DMS114 treated with DMSO at 0.1 percent for 48 hours (cell line): Measurements from ENCODE around the gene ZNF839.
"Not testable (repeated sequence)": the region's sequence is repeated elsewhere in the genome, so short reads cannot be mapped to it uniquely, and the experiment has no call there.

Experiments
- DNase-seq: peaks from one replicate; lab custom pipeline; 2025; ENCODE audit not compliant: unreplicated experiment; lab: John Stamatoyannopoulos, UW

ZNF839 gene

GRCh38 chr14:102314242-102315011, 5.1 kb upstream of the ZNF839 start:
- DNase-seq = peak; percentile 60

GRCh38 chr14:102315121-102315520, 4.4 kb upstream of the ZNF839 start:
- no peak for DNase-seq

GRCh38 chr14:102316338-102316742, 3.2 kb upstream of the ZNF839 start:
- peak; percentile 62 for DNase-seq

- DNase-seq = peak; percentile 75
Measured at GRCh38 chr14:102316743-102317563, 2.6 kb upstream of the ZNF839 start.

GRCh38 chr14:102317564-102318248, 1.8 kb upstream of the ZNF839 start:
- peak; percentile 12 for DNase-seq

- DNase-seq = no peak
Measured at GRCh38 chr14:102318781-102319276, 717 bp upstream of the ZNF839 start.

- peak; percentile 18 for DNase-seq
Measured at GRCh38 chr14:102320033-102320660, 601 bp downstream of the ZNF839 start.

- no peak for DNase-seq
Measured at GRCh38 chr14:102320671-102321455, 1.3 kb downstream of the ZNF839 start.

- no peak for DNase-seq
Measured at GRCh38 chr14:102321456-102322422, 2.2 kb downstream of the ZNF839 start.

- DNase-seq = peak; percentile 52
Measured at GRCh38 chr14:102323102-102323501, 3.6 kb downstream of the ZNF839 start.

GRCh38 chr14:102325791-102326345, 6.3 kb downstream of the ZNF839 start:
- DNase-seq = no peak

- no peak for DNase-seq
Measured at GRCh38 chr14:102326583-102326982, 7.0 kb downstream of the ZNF839 start.

GRCh38 chr14:102329381-102329780, 9.8 kb downstream of the ZNF839 start:
- DNase-seq = not testable (repeated sequence)

GRCh38 chr14:102330806-102331205, 11.3 kb downstream of the ZNF839 start:
- DNase-seq = no peak

- no peak for DNase-seq
Measured at GRCh38 chr14:102333390-102333789, 13.8 kb downstream of the ZNF839 start.

- DNase-seq = no peak
Measured at GRCh38 chr14:102333795-102334705, 14.5 kb downstream of the ZNF839 start.

- DNase-seq = no peak
Measured at GRCh38 chr14:102335163-102335562, 15.6 kb downstream of the ZNF839 start.

GRCh38 chr14:102338724-102339123, 19.2 kb downstream of the ZNF839 start:
- DNase-seq = no peak
